Stimulated activated naive CD8-positive, alpha-beta T cell treated with anti-CD3 and anti-CD28 coated beads, Interleukin-15, Interleukin-2, amounts not matched to agents 100 ng/mL and 50 ng/mL, for 24 hours (primary cell): ENCODE results near the gene TUBB4A.
A peak's percentile ranks its signal among the peaks of the same experiment; 100 is the strongest.
"Not testable (repeated sequence)": the region's sequence is repeated elsewhere in the genome, so short reads cannot be mapped to it uniquely, and the experiment has no call there.

Source experiments
- H3K27ac Mint-ChIP-seq: one replicate; pipeline ENCODE4 v1.8.0; 2021; ENCODE audit warnings: mild to moderate bottlenecking, mixed read lengths
- H3K27me3 Mint-ChIP-seq: one replicate; pipeline ENCODE4 v1.8.0; 2021; ENCODE audit warnings: mixed read lengths
- H3K36me3 Mint-ChIP-seq: one replicate; pipeline ENCODE4 v1.8.0; 2021; ENCODE audit warnings: low read depth, mixed read lengths
- H3K4me1 Mint-ChIP-seq: one replicate; pipeline ENCODE4 v1.8.0; 2021; ENCODE audit warnings: low read depth, mixed read lengths
- H3K4me3 Mint-ChIP-seq: one replicate; pipeline ENCODE4 v1.8.0; 2021; ENCODE audit warnings: mild to moderate bottlenecking, mixed read lengths
- H3K9me3 Mint-ChIP-seq: one replicate; pipeline ENCODE4 v1.8.0; 2021; ENCODE audit warnings: mixed read lengths

TUBB4A gene

GRCh38 chr19:6501740-6502648, at the start of gene TUBB4A:
Gene TUBB4A (minus strand): TSS chr19:6502309. CDS start chr19:6502212, 97 bp downstream.
- Mint-ChIP-seq H3K27ac (peak within 1 kb of the TSS; percentile 68), H3K9me3 (no peaks in the 10 kb centered on the region), H3K27me3 (peaks cover 13% of the 10 kb centered on the region), H3K4me1 (peaks cover 17% of the 10 kb centered on the region), H3K4me3 (peak within 1 kb of the TSS; percentile 83), H3K36me3 (no peaks in the 10 kb centered on the region)

- Mint-ChIP-seq H3K4me3 (no peak overlapping the region), H3K27ac (no peak overlapping the region), H3K27me3 (peaks cover 4% of the 10 kb centered on the region), H3K9me3 (peaks cover 6% of the 10 kb centered on the region), H3K36me3 (no peaks in the 10 kb centered on the region), H3K4me1 (peaks cover 15% of the 10 kb centered on the region)
Measured at GRCh38 chr19:6551091-6551490, 49.0 kb upstream of the TUBB4A start.

DNA sequence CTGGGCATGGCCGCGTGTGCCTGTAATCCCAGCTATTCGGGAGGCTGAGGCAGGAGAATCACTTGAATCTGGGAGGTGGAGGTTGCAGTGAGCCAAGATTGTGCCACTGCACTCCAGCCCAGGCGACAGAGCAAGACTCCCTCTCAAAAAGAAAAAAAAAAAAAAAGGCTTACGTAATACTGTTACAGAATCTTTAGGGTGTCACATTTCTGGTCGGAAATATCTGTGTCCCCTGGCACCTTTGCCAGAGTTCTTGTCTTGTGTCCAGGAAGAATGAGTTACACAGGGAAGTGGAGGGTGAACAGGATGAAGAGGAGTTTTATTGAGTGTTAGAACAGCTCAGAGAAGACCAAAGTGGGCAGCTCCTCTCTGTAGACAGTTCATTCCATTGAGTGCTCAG, 48.6 kb upstream of the TUBB4A start:
- H3K4me1 Mint-ChIP-seq = peaks cover 15% of the 10 kb centered on the region
- H3K36me3 Mint-ChIP-seq, H3K27ac Mint-ChIP-seq, H3K27me3 Mint-ChIP-seq, H3K4me3 Mint-ChIP-seq, H3K9me3 Mint-ChIP-seq: not testable (repeated sequence)

DNA sequence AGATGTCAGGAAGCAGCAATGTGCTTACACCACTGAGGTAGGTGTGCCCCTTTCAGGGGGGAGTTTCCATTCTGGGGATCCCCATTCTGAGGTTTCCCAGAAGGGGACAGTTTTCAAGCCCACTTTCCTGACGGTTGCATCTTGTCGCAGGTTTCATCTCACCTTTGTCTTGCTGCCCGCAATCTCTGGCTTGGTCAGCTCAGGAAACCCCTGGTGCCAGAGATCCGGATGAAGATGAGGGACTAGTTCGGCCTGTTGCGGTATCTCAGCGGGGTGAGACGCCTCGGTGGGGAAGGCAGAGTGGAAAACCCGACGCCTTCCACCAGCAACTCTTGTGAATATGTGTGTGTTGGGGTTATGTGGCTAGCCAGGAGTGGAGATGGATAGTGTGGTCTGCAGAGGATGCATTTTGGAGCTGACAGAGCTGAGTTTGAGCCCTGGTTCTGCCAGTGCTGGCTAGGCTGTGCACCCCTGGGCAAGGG, 41.8 kb upstream of the TUBB4A start:
- Mint-ChIP-seq H3K27me3 (peaks cover 4% of the 10 kb centered on the region), H3K27ac (peak overlapping the region; percentile 51), H3K9me3 (peaks cover 6% of the 10 kb centered on the region)

DNA sequence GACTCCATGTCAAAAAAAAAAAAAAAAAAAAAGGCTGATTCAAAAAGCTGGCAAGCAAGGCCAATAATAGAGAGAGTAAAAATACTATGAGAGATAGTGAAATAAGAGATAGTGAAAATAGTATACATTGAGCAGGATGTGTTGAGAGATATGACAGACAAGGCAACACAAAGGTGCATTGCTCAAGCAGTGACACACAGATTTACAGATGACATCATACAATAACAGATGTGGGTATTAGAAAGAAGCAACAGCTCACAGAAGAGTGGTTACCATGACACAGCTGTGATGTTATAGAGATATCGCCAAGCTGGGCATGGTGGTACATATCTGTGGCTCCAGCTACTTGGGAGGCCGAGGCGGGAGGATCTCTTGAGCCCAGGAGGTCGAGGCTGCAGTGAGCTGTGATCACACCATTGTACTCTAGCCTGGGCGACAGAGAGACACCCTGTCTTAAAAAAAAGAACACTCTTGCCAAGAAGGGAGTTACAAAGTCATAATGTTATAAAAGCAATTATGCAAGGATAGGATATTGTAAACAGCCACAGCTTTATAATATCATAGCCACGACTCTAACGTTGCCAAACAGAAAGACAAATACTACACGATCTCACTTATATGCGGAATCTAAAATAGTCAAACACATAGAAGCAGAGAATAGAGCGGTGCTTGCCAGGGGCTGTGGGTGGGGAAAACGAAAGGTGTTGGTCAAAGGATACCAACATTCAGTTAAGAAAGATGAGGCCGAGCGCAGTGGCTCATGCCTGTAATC, 39.0 kb upstream of the TUBB4A start:
- no peak overlapping the region for H3K27ac Mint-ChIP-seq
- peaks cover 22% of the 10 kb centered on the region for H3K4me1 Mint-ChIP-seq
- no peak overlapping the region for H3K4me3 Mint-ChIP-seq
- H3K36me3 Mint-ChIP-seq = peaks cover 2% of the 10 kb centered on the region
- no peaks in the 10 kb centered on the region for H3K27me3 Mint-ChIP-seq
- no peaks in the 10 kb centered on the region for H3K9me3 Mint-ChIP-seq

More for the DNA sequence above, 41.8 kb upstream of the TUBB4A start:
- Mint-ChIP-seq H3K36me3 (no peaks in the 10 kb centered on the region), H3K4me3 (no peak overlapping the region), H3K4me1 (peaks cover 8% of the 10 kb centered on the region)

DNA sequence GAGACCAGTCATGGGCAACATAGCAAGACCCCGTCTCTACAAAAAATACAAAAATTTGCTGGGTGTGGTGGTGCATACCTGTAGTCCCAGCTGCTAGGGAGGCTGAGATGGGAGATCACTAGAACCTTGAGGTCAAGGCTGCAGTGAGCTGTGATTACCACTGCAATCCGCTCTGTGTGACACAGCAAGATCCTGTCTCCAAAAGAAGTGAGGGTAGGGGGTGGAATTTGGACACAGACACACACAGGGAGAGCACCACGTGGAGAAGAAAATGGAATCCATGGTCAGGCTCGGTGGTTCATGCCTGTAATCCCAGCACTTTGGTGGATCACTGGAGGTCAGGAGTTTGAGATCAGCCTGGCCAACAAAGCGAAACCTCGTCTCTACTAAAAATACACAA, 37.4 kb upstream of the TUBB4A start:
- peaks cover 30% of the 10 kb centered on the region for H3K4me1 Mint-ChIP-seq
- peaks cover 10% of the 10 kb centered on the region for H3K36me3 Mint-ChIP-seq
- H3K4me3 Mint-ChIP-seq = no peak overlapping the region
- H3K27ac Mint-ChIP-seq = no peak overlapping the region
- no peaks in the 10 kb centered on the region for H3K9me3 Mint-ChIP-seq
- no peaks in the 10 kb centered on the region for H3K27me3 Mint-ChIP-seq

DNA sequence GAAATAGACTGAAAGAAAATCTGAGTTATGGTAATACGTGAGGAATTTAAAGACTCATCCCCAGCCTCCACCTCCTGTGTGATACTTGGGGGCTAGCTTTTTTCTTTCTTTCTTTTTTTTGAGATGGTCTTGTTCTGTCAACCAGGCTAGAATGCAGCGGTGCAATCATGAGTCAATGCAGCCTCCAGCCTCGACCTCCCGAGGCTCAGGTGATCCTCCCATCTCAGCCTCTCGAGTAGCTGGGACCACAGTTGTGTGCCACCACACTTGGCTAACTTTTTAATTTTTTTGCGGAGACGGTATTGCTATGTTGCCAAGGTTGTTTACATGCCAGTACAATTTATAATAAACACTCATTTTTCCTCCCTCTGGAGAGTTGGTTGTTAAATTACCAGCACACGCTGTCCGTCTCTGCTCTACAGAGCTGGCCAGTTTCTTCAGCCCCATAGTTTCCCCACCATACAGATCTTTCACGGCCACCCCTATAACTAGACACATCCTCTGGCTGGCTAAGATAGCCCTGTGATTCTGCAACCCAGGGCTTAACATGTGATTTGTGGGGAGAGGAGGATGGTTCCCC, 33.5 kb upstream of the TUBB4A start:
- peaks cover 20% of the 10 kb centered on the region for H3K27me3 Mint-ChIP-seq
- H3K4me1 Mint-ChIP-seq = peaks cover 39% of the 10 kb centered on the region
- H3K27ac Mint-ChIP-seq = peak overlapping the region; percentile 75
- H3K36me3 Mint-ChIP-seq = peaks cover 14% of the 10 kb centered on the region
- no peaks in the 10 kb centered on the region for H3K9me3 Mint-ChIP-seq
- H3K4me3 Mint-ChIP-seq = no peak overlapping the region

GRCh38 chr19:6534451-6535093, 32.5 kb upstream of the TUBB4A start:
- Mint-ChIP-seq H3K4me3 (no peak overlapping the region), H3K36me3 (peaks cover 14% of the 10 kb centered on the region), H3K9me3 (no peaks in the 10 kb centered on the region), H3K4me1 (peaks cover 50% of the 10 kb centered on the region), H3K27me3 (peaks cover 30% of the 10 kb centered on the region), H3K27ac (no peak overlapping the region)

- H3K4me3 Mint-ChIP-seq = no peak overlapping the region
- peaks cover 14% of the 10 kb centered on the region for H3K36me3 Mint-ChIP-seq
- H3K4me1 Mint-ChIP-seq = peaks cover 51% of the 10 kb centered on the region
- H3K27ac Mint-ChIP-seq = no peak overlapping the region
- peaks cover 35% of the 10 kb centered on the region for H3K27me3 Mint-ChIP-seq
- H3K9me3 Mint-ChIP-seq = no peaks in the 10 kb centered on the region
Measured at GRCh38 chr19:6533746-6534418, 31.8 kb upstream of the TUBB4A start.

DNA sequence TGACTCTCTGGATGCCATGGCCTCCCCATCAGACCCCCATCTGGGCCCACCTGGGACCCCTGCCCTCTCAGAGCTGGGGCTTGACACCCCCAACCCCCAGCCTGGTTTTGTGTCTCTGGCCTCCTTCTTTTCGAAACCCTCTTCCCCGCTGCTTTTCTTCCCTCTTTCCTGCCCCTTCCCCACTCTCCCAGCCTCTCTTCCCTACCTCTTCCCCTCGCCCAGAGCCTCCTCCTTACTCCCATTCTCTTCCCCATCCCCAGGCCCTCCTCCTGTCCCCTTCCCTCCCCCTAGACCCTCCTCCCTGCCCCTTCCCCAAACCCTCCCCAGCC, 30.9 kb upstream of the TUBB4A start:
- Mint-ChIP-seq H3K4me1 (peaks cover 52% of the 10 kb centered on the region), H3K36me3 (peaks cover 14% of the 10 kb centered on the region), H3K4me3 (peak overlapping the region; percentile 88), H3K9me3 (no peaks in the 10 kb centered on the region), H3K27ac (peak overlapping the region; percentile 89), H3K27me3 (peaks cover 35% of the 10 kb centered on the region)

DNA sequence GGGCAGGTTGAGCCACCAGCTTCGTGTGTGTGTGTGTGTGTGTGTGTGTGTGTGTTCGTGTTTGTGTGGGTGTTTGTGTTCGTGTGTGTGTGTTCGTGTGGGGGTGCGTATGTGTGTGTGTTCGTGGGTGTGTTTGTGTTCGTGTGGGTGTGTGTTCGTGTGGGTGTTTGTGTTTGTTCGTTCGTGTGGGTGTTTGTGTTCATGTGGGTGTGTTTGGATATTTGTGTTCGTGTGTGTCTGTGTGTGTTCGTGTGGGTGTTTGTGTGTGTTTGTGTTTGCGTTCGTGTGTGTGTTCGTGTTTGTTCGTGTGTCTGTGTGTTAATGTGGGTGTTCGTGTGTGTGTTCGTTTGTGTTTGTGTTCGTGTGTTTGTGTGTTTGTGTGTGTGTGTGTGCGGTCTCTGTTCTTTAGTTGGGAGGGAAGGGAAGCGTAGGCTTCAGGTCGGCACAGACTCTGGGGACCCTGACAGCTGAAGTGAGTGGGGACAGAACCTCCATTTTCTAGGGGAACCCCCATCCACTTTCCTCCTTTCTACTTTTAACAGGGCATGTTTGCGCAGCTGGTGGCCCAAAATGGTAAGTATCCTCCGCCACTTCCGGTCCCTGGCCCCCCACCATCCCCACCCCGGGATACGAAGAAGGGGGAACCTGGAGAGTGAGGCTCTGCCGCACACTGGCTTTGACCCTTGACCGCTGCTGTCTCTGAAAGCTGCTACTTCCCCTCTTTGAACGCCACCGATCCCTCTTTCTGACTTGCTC, 30.3 kb upstream of the TUBB4A start:
- Mint-ChIP-seq H3K4me1 (peaks cover 55% of the 10 kb centered on the region), H3K4me3 (peak overlapping the region; percentile 88), H3K27ac (peak overlapping the region; percentile 89), H3K36me3 (peaks cover 14% of the 10 kb centered on the region), H3K27me3 (peaks cover 35% of the 10 kb centered on the region), H3K9me3 (no peaks in the 10 kb centered on the region)

GRCh38 chr19:6531956-6532243, 29.8 kb upstream of the TUBB4A start:
- peaks cover 35% of the 10 kb centered on the region for H3K27me3 Mint-ChIP-seq
- H3K4me1 Mint-ChIP-seq = peaks cover 52% of the 10 kb centered on the region
- peak overlapping the region; percentile 89 for H3K27ac Mint-ChIP-seq
- H3K4me3 Mint-ChIP-seq = peak overlapping the region; percentile 88
- peaks cover 14% of the 10 kb centered on the region for H3K36me3 Mint-ChIP-seq
- no peaks in the 10 kb centered on the region for H3K9me3 Mint-ChIP-seq

DNA sequence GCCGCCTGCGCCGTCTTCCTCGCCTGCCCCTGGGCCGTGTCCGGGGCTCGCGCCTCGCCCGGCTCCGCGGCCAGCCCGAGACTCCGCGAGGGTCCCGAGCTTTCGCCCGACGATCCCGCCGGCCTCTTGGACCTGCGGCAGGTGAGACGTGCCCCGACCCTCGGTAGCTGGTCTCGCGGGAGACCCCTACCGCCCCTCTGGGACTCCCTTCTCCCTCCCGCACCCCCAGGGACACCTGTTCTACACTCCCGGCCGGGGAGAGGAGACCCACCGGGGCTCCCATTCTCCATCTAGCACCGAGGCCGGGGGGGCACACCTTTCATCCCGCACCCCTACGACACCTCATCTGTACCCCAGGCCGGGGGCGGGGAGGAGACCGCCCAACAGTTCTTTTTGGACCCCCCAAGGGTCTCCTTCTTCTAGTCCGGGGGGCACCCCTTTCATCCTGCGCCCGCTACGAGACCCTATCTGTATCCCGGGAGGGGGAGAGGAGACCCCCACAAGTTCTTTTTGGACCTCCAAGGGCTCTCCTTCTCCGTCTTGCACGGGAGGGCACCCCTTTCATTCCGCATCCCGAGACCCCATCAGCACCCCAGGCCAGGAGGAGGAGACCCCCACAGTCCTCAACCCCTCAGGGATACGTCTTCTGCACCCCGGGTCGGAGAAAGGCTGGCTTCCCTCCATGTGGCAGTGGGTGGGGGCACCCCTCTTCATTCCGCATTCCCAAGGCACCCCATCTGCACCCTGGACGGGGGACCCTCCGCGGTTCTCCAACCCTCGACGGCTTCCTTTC, 29.2 kb upstream of the TUBB4A start:
- peaks cover 35% of the 10 kb centered on the region for H3K27me3 Mint-ChIP-seq
- peaks cover 14% of the 10 kb centered on the region for H3K36me3 Mint-ChIP-seq
- peak overlapping the region; percentile 48 for H3K27ac Mint-ChIP-seq
- H3K9me3 Mint-ChIP-seq = no peaks in the 10 kb centered on the region
- H3K4me1 Mint-ChIP-seq = peaks cover 46% of the 10 kb centered on the region
- H3K4me3 Mint-ChIP-seq = peak overlapping the region; percentile 88
